Choroid plexus epithelial cell (primary cell): Measurements from ENCODE around the gene C6orf47.

Source experiments
- DNase-seq: peaks from one replicate; pipeline ENCODE4 v3.0.0-alpha.2; 2010; ENCODE audit warnings: low read depth
- H3K4me3 ChIP-seq: 2 replicates; pipeline ENCODE4 v1.5.1; 2011; ENCODE audit warnings: low read depth, mild to moderate bottlenecking, control low read depth, low read length, moderate library complexity
- TF ChIP-seq, protein P1 (sequence below): conservative IDR thresholded peaks from 2 replicates; pipeline ENCODE4 v1.5.1; 2011; ENCODE audit warnings: low read depth, mild to moderate bottlenecking, control low read depth, inconsistent platforms, low read length, moderate library complexity

Gene C6orf47

DNA sequence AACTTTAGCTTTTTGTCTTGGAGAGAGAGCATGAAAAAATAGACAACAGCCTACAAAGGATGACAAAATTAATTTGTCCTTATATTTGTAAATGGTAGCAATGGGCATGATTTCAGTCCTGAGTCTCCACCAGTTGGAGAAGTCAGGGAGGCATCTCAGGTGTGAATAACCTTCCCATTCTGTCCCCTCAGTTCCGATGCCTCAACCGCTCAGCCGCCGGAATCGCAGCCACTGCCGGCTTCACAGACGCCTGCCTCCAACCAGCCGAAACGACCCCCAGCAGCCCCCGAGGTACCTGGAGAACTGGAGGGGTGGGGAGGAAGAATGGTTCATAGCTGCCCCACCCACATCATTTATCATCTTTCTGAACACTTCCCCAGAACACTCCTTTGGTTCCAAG lies 36.5 kb downstream of the C6orf47 start:
- H3K4me3 ChIP-seq = no peak overlapping the region
- no peak for DNase-seq
- TF ChIP-seq, protein P1, sequence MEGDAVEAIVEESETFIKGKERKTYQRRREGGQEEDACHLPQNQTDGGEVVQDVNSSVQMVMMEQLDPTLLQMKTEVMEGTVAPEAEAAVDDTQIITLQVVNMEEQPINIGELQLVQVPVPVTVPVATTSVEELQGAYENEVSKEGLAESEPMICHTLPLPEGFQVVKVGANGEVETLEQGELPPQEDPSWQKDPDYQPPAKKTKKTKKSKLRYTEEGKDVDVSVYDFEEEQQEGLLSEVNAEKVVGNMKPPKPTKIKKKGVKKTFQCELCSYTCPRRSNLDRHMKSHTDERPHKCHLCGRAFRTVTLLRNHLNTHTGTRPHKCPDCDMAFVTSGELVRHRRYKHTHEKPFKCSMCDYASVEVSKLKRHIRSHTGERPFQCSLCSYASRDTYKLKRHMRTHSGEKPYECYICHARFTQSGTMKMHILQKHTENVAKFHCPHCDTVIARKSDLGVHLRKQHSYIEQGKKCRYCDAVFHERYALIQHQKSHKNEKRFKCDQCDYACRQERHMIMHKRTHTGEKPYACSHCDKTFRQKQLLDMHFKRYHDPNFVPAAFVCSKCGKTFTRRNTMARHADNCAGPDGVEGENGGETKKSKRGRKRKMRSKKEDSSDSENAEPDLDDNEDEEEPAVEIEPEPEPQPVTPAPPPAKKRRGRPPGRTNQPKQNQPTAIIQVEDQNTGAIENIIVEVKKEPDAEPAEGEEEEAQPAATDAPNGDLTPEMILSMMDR = no peak

DNA sequence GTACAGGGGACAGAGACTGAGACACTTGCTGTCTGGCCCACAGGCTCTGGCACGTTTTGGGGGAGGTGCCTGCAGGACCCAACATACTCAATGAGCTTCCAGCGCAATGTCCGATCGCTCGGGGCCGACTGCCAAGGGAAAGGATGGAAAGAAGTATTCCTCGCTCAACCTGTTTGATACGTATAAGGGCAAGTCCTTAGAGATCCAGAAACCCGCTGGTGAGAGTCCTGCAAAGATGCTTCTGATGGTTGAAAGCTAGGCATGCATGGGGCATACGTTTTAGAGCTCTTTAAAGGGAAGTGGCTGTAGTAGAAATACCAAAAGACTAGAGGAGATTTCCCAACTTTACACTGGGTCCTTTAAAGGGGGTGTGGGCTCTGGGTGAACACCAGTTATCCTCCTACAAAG lies 37.9 kb downstream of the C6orf47 start:
- DNase-seq = no peak
- TF ChIP-seq, protein P1 = no peak
- no peak overlapping the region for H3K4me3 ChIP-seq

DNA sequence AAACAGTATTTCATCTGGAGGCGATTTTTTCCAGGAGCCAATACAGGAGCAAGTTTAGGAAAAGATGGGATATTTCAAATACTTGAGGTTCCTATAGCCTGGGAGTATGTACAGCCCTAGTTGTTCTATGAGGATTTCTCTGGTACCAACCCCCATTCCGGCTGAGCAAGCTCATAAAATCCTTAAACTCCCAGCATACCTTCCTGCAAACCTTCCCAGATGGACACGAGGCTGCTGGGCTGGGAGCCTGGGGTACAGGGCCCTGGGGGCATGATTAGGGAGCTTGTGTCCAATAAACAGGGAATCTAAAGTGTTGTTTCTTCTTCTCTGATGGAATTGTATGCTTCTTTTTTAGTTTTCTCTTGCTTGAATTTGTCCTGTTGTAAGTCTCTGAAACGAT lies 38.6 kb downstream of the C6orf47 start:
- peak overlapping the region; percentile 95 for H3K4me3 ChIP-seq
- TF ChIP-seq, protein P1 = no peak
- DNase-seq = no peak

DNA sequence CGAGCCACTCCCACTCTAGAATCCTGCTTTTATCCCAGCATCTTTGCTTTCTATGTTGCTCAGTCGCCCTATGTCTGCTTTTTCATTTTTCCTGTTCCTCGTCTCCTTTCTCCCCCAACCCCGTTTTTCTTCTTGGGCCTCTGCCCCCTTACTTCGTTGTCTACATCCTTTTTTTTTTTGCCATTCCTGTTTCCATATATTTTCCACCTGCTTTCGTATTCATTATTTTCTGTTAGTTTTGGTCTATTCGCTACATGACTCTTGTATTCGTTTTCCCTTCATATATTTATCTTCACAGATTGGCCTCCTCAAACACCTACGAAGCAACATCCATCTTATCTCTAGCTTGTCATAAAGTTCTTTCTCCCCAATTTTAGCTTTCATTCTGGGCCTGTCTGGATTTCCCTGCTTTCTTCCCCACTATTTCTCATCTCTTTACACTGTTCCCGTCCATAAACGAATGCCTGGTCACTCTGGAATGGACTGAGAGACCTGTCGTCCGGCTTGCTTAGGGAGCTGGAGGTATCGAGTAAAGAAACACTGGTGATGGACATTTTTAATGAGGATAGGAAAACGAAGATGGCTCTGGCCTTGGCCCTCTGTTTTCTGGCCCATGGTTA lies 39.1 kb downstream of the C6orf47 start:
- no peak for DNase-seq
- TF ChIP-seq, protein P1 = no peak
- H3K4me3 ChIP-seq = peak overlapping the region; percentile 95

DNA sequence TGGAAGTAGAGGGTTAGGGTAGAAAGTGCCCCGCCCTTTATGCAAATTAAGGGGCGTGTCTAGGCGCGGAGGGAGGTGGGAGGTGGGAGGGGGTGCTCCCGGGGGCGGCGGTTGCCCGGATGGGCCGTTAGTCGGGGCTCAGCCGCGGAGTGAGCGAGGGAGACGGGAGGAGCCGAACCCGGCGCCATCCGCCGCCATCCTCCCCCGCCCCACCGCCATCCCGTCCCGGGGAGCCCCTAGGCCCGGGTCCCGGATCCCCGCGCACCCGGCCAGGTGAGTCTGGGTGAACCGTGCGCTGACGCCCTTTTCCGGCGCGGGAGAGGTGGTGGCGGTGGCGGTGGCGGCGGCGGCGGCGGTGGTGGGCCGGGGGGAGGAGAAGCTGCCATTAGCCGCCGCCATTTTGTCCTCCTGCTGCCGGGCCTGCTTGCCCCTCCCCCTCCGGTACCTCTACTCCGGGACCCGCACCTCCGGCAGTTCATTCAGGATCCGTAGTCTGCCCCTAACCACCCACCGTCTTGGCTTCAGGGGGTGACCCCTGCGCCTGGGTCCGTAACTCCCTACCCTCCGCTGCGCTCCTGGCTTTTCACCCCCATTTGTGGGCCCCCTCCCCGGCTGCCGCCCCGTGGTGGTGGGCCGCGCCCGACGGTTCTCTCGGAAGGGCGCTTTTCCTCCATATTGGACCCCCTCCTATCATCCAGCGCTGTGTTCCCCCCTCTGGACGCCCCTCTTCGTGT lies 39.8 kb downstream of the C6orf47 start, which contains the start of gene PRRC2A:
TSS of gene PRRC2A (plus strand) at position 130 of the 734 bp plus-strand sequence. CDS start 2,075 bp downstream, outside the sequence.
- peak; percentile 57 for DNase-seq
- TF ChIP-seq, protein P1 = no peak
- peak within 1 kb of the TSS; percentile 95 for H3K4me3 ChIP-seq

DNA sequence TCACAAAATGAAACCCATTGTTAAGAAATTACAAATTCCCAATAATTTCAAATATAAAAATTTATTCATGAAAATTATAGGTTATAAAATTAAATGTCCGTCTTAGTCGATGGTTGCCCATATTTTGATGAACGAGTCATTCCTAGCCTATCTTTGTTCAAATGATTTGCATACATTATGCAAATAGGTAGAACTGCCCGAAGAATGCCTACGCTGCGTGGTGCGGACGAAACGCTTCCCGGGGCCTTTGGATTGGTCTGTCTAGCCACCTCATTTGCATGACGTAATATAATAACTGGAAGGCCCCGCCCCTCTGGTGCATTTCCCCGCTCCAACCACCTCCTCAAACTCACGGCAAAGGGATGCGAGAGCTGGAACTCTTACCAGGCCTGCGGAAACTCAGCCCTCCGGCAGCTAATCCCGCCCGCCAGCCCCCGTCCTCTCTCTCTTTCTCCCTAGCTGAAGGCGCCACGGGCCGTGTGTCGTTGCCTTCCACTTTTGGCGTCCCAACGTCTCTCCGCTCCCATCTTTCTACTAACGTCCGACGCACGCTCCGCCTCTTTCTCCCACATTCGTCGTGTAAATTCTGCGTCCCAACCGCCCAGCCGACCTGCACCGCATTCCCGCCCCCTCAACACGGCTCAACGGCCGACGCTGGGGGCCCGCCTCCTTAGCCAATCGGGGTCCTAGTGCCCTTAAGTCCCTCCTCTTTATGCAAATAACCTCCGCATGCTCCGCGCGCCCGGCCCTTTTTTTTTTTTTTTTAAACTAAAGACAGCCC lies 40.6 kb downstream of the C6orf47 start:
- H3K4me3 ChIP-seq = peak overlapping the region; percentile 95
- peak; percentile 100 for DNase-seq
- TF ChIP-seq, protein P1 = no peak
